Type B pancreatic cell (in vitro differentiated cells): ENCODE results near the gene YEATS4. TPM values are rescaled to one million over a fixed set of nuclear protein-coding genes. Genes with fewer than 3 reads are reported as not detected.

ENCODE experiments used
- DNase-seq: peaks from one replicate; pipeline ENCODE4 v3.0.0; 2021; ENCODE audit warnings: mixed read lengths; ENCODE audit not compliant: unreplicated experiment; ENCODE audit errors: extremely low spot score
- H3K27ac Mint-ChIP-seq: 2 replicates; pipeline ENCODE4 v1.8.0; 2021; ENCODE audit warnings: mild to moderate bottlenecking, mixed read lengths
- H3K27me3 Mint-ChIP-seq: 2 replicates; pipeline ENCODE4 v1.8.0; 2021; ENCODE audit warnings: mixed read lengths
- H3K36me3 Mint-ChIP-seq: 2 replicates; pipeline ENCODE4 v1.8.0; 2021; ENCODE audit warnings: mixed read lengths
- H3K4me1 Mint-ChIP-seq: one replicate; pipeline ENCODE4 v1.8.0; 2021; ENCODE audit warnings: mixed read lengths; ENCODE audit not compliant: unreplicated experiment
- H3K4me3 Mint-ChIP-seq: 2 replicates; pipeline ENCODE4 v1.8.0; 2021; ENCODE audit warnings: mild to moderate bottlenecking, mixed read lengths
- H3K9me3 Mint-ChIP-seq: 2 replicates; pipeline ENCODE4 v1.8.0; 2021; ENCODE audit warnings: mixed read lengths
- CTCF ChIP-seq: fragments of 200-600 bp; sonication (generic); conservative IDR thresholded peaks from 2 replicates; pipeline ENCODE4 v1.5.0; 2021; ENCODE audit warnings: antibody characterized with exemption, mild to moderate bottlenecking
- total RNA-seq: library from RNA; stranded (reverse); gene quantifications from 2 replicates; pipeline ENCODE4 v1.2.1, GENCODE V29; 2021; ENCODE audit warnings: low replicate concordance

YEATS4 gene
- total RNA-seq, 1 donor from 2014 or later, result 24.6 TPM

GRCh38 chr12:69419701-69420100 is 60.2 kb downstream of the YEATS4 start:
- no peak for TF ChIP-seq CTCF
- no peak for DNase-seq
- H3K4me3 Mint-ChIP-seq, result no peak overlapping the region
- peaks cover 12% of the 10 kb centered on the region for H3K4me1 Mint-ChIP-seq
- no peaks in the 10 kb centered on the region for H3K36me3 Mint-ChIP-seq
- H3K9me3 Mint-ChIP-seq, result no peaks in the 10 kb centered on the region
- H3K27me3 Mint-ChIP-seq, result no peaks in the 10 kb centered on the region
- H3K27ac Mint-ChIP-seq, result no peak overlapping the region

GRCh38 chr12:69421548-69421947 is 62.0 kb downstream of the YEATS4 start:
- Mint-ChIP-seq H3K4me1 (peaks cover under 1% of the 10 kb centered on the region), H3K9me3 (no peaks in the 10 kb centered on the region), H3K27me3 (no peaks in the 10 kb centered on the region), H3K36me3 (no peaks in the 10 kb centered on the region), H3K4me3 (no peak overlapping the region), H3K27ac (no peak overlapping the region)
- TF ChIP-seq CTCF, result no peak
- no peak for DNase-seq

GRCh38 chr12:69423037-69423905 is 63.7 kb downstream of the YEATS4 start:
- no peak for TF ChIP-seq CTCF
- H3K27me3 Mint-ChIP-seq, result no peaks in the 10 kb centered on the region
- no peak overlapping the region for H3K27ac Mint-ChIP-seq
- H3K9me3 Mint-ChIP-seq, result no peaks in the 10 kb centered on the region
- no peak for DNase-seq
- no peaks in the 10 kb centered on the region for H3K36me3 Mint-ChIP-seq
- no peak overlapping the region for H3K4me3 Mint-ChIP-seq
- H3K4me1 Mint-ChIP-seq, result no peaks in the 10 kb centered on the region

- H3K9me3 Mint-ChIP-seq, result no peaks in the 10 kb centered on the region
- H3K27me3 Mint-ChIP-seq, result no peaks in the 10 kb centered on the region
- no peak for DNase-seq
- no peaks in the 10 kb centered on the region for H3K4me1 Mint-ChIP-seq
- H3K4me3 Mint-ChIP-seq, result no peak overlapping the region
- H3K27ac Mint-ChIP-seq, result no peak overlapping the region
- TF ChIP-seq CTCF, result no peak
- H3K36me3 Mint-ChIP-seq, result no peaks in the 10 kb centered on the region
These were observed 65.9 kb downstream of the YEATS4 start for GRCh38 chr12:69425417-69425816.

GRCh38 chr12:69428351-69429073 is 69.0 kb downstream of the YEATS4 start:
- Mint-ChIP-seq H3K27me3 (no peaks in the 10 kb centered on the region), H3K4me3 (no peak overlapping the region), H3K9me3 (no peaks in the 10 kb centered on the region), H3K36me3 (no peaks in the 10 kb centered on the region), H3K4me1 (no peaks in the 10 kb centered on the region), H3K27ac (no peak overlapping the region)
- no peak for DNase-seq
- no peak for TF ChIP-seq CTCF
